ENCODE measurements around the gene GLB1L. TPM values are rescaled to one million over a fixed set of nuclear protein-coding genes. Genes with fewer than 3 reads are reported as not detected.

The GLB1L gene
- total RNA-seq, 1 donor from 2014 or later, result 7.3 TPM

DNA sequence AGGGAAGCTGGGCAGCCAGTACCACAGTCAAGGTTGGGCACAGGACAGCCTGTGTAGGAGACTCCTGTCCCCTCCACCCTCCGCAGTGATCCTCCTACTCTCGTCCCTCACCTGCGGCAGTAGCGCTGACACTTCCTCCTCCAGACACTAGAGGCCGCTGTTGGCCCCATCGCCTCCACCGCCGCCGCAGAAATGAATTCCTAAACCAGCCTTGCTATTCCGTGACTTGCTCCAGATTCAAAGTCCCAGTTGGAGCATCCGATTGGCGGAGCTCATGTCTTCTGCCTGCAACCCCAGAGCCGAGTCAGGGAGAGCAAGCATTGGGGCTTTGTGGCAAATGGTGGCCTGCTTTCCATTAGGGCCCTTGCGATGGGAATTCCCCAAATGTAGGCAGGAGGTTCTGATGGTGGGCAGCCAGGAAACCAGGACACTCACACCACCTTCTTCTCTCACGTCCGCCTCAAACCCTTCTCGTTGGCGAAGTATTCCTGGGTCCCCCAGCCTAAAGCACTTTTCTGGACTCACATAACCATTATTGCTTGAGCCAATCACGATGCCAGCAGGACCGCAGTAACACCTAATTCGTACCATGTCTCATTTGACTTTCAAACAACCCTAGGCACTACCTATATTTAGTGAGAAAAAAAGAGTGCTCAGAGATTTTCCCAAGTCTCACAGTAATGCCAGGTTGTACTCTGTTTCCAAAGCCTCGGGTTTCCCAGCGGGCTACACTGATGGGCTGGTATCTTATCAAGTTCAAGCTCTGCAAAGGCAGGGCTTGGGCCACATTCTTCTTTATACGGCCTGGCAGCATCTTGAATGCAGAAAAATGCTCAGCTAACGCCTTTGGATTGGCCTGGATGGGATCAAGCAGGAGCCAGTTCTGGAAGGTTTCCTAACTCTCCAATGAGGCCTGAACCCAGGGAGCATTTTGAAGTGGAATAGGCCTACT lies 32.7 kb upstream of the GLB1L start:
- Mint-ChIP-seq H3K27ac (ENCODE audit: unreplicated experiment) (peak overlapping the region; percentile 95), H3K9me3 (ENCODE audit: unreplicated experiment) (no peaks in the 10 kb centered on the region), H3K4me1 (ENCODE audit: unreplicated experiment) (peaks cover 26% of the 10 kb centered on the region), H3K27me3 (ENCODE audit: unreplicated experiment) (peaks cover 15% of the 10 kb centered on the region), H3K4me3 (ENCODE audit: unreplicated experiment) (peak overlapping the region; percentile 90), H3K36me3 (ENCODE audit: low read depth, unreplicated experiment) (peaks cover 12% of the 10 kb centered on the region)
- peak; percentile 95 for TF ChIP-seq CTCF (IDR thresholded peaks at IDR 0.05; ENCODE audit: unreplicated experiment)
- peak; percentile 79 for DNase-seq (ENCODE audit: low spot score)

- peaks cover 21% of the 10 kb centered on the region for H3K4me1 Mint-ChIP-seq (ENCODE audit: unreplicated experiment)
- H3K4me3 Mint-ChIP-seq (ENCODE audit: unreplicated experiment), result no peak overlapping the region
- H3K27me3 Mint-ChIP-seq (ENCODE audit: unreplicated experiment), result peaks cover 12% of the 10 kb centered on the region
- no peak for TF ChIP-seq CTCF (IDR thresholded peaks at IDR 0.05; ENCODE audit: unreplicated experiment)
- H3K27ac Mint-ChIP-seq (ENCODE audit: unreplicated experiment), result no peak overlapping the region
- no peak for DNase-seq (ENCODE audit: low spot score)
- no peaks in the 10 kb centered on the region for H3K36me3 Mint-ChIP-seq (ENCODE audit: low read depth, unreplicated experiment)
- H3K9me3 Mint-ChIP-seq (ENCODE audit: unreplicated experiment), result no peaks in the 10 kb centered on the region
Measured at GRCh38 chr2:219274361-219274921, 29.2 kb upstream of the GLB1L start.

DNA sequence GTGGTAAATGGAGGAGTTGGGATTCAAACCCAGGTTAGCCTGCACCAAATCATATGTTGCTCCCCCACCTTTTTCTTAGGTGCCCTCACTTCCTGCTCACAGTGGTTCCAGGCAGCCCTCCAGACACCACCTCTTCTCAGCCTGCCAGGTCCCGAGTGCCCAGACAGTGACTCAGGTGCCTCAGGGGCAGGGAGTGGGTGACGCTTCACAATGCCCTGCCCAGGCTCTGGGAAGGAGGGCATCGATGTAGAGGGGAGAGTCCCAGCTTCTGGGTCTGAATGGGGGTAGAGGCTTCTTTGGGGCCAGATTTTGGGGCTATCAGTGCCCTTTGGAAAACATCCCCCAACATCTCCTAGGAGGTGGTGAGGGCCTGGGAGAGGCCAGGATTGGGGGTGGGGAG lies 28.7 kb upstream of the GLB1L start:
- Mint-ChIP-seq H3K4me1 (ENCODE audit: unreplicated experiment) (peaks cover 21% of the 10 kb centered on the region), H3K36me3 (ENCODE audit: low read depth, unreplicated experiment) (no peaks in the 10 kb centered on the region), H3K27me3 (ENCODE audit: unreplicated experiment) (peaks cover 12% of the 10 kb centered on the region), H3K9me3 (ENCODE audit: unreplicated experiment) (no peaks in the 10 kb centered on the region), H3K27ac (ENCODE audit: unreplicated experiment) (no peak overlapping the region), H3K4me3 (ENCODE audit: unreplicated experiment) (no peak overlapping the region)
- no peak for TF ChIP-seq CTCF (IDR thresholded peaks at IDR 0.05; ENCODE audit: unreplicated experiment)
- DNase-seq (ENCODE audit: low spot score), result no peak

GRCh38 chr2:219272995-219273394 lies 27.8 kb upstream of the GLB1L start:
- Mint-ChIP-seq H3K36me3 (ENCODE audit: low read depth, unreplicated experiment) (no peaks in the 10 kb centered on the region), H3K27ac (ENCODE audit: unreplicated experiment) (no peak overlapping the region), H3K9me3 (ENCODE audit: unreplicated experiment) (no peaks in the 10 kb centered on the region), H3K4me1 (ENCODE audit: unreplicated experiment) (peaks cover 12% of the 10 kb centered on the region), H3K4me3 (ENCODE audit: unreplicated experiment) (no peak overlapping the region), H3K27me3 (ENCODE audit: unreplicated experiment) (peaks cover 5% of the 10 kb centered on the region)
- TF ChIP-seq CTCF (IDR thresholded peaks at IDR 0.05; ENCODE audit: unreplicated experiment), result no peak
- DNase-seq (ENCODE audit: low spot score), result no peak

DNA sequence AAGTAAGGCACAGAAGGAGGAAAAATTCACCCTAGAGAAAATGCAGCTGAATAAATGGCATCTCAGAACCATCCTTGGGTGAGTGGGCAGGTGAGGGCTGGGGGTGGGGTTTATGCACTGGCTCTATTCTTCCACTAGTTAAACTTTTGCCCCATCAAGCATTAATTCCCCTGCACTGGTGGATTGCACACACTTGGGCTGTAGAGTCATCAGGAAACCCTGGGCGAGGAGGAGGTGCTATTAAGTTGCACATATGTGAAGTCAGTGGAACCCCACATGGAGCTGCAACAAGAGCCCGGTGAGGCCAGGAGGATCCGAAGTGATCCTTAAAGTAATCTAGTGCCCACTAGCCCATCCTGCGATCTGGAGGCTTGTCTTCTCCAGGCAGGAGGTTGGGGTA lies 27.1 kb upstream of the GLB1L start:
- H3K36me3 Mint-ChIP-seq (ENCODE audit: low read depth, unreplicated experiment), result no peaks in the 10 kb centered on the region
- no peak overlapping the region for H3K4me3 Mint-ChIP-seq (ENCODE audit: unreplicated experiment)
- no peak for TF ChIP-seq CTCF (IDR thresholded peaks at IDR 0.05; ENCODE audit: unreplicated experiment)
- H3K9me3 Mint-ChIP-seq (ENCODE audit: unreplicated experiment), result no peaks in the 10 kb centered on the region
- DNase-seq (ENCODE audit: low spot score), result no peak
- peaks cover 6% of the 10 kb centered on the region for H3K4me1 Mint-ChIP-seq (ENCODE audit: unreplicated experiment)
- H3K27me3 Mint-ChIP-seq (ENCODE audit: unreplicated experiment), result peaks cover 4% of the 10 kb centered on the region
- no peak overlapping the region for H3K27ac Mint-ChIP-seq (ENCODE audit: unreplicated experiment)
